ENCODE measurements around the gene MSANTD7. TPM values are rescaled to one million over a fixed set of nuclear protein-coding genes. Genes with fewer than 3 reads are reported as not detected.
"Not testable (repeated sequence)": the region's sequence is repeated elsewhere in the genome, so short reads cannot be mapped to it uniquely, and the experiment has no call there.

MSANTD7 gene
- total RNA-seq, 1 donor from 2014 or later = 18.8 TPM

DNA sequence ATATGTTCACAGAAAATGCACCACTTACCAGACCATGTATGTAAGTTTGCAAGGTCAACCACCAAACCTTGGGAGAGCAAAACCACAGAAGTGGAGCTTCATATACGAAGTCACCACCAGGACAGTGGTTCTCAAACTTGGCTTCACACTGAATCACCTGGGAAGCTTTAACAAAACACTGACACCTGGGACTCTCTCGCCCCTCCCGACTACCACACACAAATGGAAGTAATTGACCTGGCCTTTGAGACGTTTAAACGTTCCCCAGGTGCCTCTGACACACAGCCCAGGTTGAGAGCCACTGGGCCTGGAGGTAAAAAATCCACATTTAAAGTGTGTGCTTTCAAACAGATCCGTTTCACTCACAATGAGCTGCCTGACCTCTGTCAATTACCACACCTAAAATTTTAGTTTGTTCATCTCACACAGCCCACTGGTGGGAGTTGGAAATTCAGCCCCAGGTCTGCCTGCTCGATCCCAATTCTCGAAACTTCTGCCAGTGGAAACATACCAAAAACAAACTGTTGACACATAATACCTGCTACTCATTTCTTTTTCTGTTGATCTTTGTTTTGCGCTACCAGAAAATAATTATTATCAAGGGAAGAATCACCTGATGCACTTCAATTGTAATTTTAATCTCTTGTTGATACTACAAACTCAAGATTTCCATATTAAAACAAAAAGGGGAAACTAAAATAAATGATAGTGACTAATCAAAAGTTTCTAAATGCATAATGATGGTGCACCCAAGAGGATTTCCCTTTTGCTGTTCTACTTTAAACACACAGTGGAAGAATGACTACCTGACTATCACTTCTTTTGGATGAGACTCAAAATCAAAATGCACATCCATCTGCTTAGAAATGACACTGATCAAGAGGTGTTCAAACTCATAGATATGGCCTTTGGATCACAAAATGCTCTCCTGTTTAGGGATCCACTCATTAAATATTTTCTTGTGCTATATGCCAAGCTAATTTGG is 26.8 kb upstream of the MSANTD7 start:
- H3K4me1 ChIP-seq = no peaks in the 10 kb centered on the region
- H2AFZ ChIP-seq (replicated peaks) = no peak overlapping the region
- no peak overlapping the region for H3K4me2 ChIP-seq
- no peaks in the 10 kb centered on the region for H3F3A ChIP-seq (ENCODE audit: low read depth)
- Mint-ChIP-seq H3K27ac (peak overlapping the region; percentile 37), H3K4me1 (no peaks in the 10 kb centered on the region), H3K4me3 (no peak overlapping the region), H3K9me3 (no peaks in the 10 kb centered on the region), H3K36me3 (no peaks in the 10 kb centered on the region), H3K27me3 (ENCODE audit: insufficient read depth, low read depth) (peaks cover 5% of the 10 kb centered on the region)
- no peak overlapping the region for H3K27ac ChIP-seq
- no peak overlapping the region for H3K9ac ChIP-seq
- H3K9me3 ChIP-seq (ENCODE audit: low read depth) = no peaks in the 10 kb centered on the region
- H3K79me2 ChIP-seq (ENCODE audit: low read depth) = no peaks in the 10 kb centered on the region
- TF ChIP-seq EZH2phosphoT487 (IDR thresholded peaks at IDR 0.05) = no peak
- TF ChIP-seq EZH2 (IDR thresholded peaks at IDR 0.05) = no peak
- TF ChIP-seq, protein P1, sequence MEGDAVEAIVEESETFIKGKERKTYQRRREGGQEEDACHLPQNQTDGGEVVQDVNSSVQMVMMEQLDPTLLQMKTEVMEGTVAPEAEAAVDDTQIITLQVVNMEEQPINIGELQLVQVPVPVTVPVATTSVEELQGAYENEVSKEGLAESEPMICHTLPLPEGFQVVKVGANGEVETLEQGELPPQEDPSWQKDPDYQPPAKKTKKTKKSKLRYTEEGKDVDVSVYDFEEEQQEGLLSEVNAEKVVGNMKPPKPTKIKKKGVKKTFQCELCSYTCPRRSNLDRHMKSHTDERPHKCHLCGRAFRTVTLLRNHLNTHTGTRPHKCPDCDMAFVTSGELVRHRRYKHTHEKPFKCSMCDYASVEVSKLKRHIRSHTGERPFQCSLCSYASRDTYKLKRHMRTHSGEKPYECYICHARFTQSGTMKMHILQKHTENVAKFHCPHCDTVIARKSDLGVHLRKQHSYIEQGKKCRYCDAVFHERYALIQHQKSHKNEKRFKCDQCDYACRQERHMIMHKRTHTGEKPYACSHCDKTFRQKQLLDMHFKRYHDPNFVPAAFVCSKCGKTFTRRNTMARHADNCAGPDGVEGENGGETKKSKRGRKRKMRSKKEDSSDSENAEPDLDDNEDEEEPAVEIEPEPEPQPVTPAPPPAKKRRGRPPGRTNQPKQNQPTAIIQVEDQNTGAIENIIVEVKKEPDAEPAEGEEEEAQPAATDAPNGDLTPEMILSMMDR (IDR thresholded peaks at IDR 0.05) = no peak
- no peaks in the 10 kb centered on the region for H3K36me3 ChIP-seq
- H3K4me3 ChIP-seq = no peak overlapping the region
- no peaks in the 10 kb centered on the region for H3K27me3 ChIP-seq
- no peak for DNase-seq (ENCODE audit: low spot score)
- no peaks in the 10 kb centered on the region for H4K20me1 ChIP-seq (ENCODE audit: low read depth)

DNA sequence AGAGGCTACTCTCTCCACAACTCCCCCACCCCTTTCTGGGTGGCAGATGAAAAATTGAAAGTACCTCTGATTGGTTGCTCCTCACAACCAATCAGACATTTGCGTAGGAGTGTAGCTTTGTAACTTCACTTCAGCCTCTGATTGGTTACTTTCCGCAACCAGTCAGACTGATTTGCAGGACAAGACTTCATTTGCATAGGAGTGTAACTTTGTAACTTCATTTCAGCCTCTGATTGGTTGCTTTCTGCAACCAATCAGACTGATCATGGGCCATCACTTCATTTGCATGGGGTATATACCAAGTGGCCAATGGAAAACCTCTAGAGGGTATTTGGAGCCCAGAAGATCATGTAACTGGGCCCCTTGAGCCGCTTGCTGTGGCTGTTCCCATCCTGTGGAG is 25.8 kb upstream of the MSANTD7 start:
- Histone ChIP-seq H2AFZ (replicated peaks) (peak overlapping the region; percentile 59), H3K4me3 (no peak overlapping the region), H3K79me2 (ENCODE audit: low read depth) (no peaks in the 10 kb centered on the region), H3K27me3 (no peaks in the 10 kb centered on the region), H3K9me3 (ENCODE audit: low read depth) (no peaks in the 10 kb centered on the region), H3K4me1 (no peaks in the 10 kb centered on the region), H3K36me3 (no peaks in the 10 kb centered on the region), H3F3A (ENCODE audit: low read depth) (no peaks in the 10 kb centered on the region), H4K20me1 (ENCODE audit: low read depth) (no peaks in the 10 kb centered on the region), H3K4me2 (no peak overlapping the region), H3K27ac (no peak overlapping the region), H3K9ac (no peak overlapping the region)
- Mint-ChIP-seq H3K4me1 (no peaks in the 10 kb centered on the region), H3K4me3 (no peak overlapping the region), H3K36me3 (no peaks in the 10 kb centered on the region), H3K27ac (no peak overlapping the region), H3K9me3 (no peaks in the 10 kb centered on the region), H3K27me3 (ENCODE audit: insufficient read depth, low read depth) (peaks cover 5% of the 10 kb centered on the region)
- DNase-seq (ENCODE audit: low spot score) = peak; percentile 2
- TF ChIP-seq EZH2 (IDR thresholded peaks at IDR 0.05) = no peak
- TF ChIP-seq, protein P1 (IDR thresholded peaks at IDR 0.05) = no peak

GRCh38 chr10:14815681-14816080 is 22.4 kb upstream of the MSANTD7 start:
- Histone ChIP-seq H3K4me2 (no peak overlapping the region), H3F3A (ENCODE audit: low read depth) (no peaks in the 10 kb centered on the region), H3K4me3 (no peak overlapping the region), H3K27me3 (no peaks in the 10 kb centered on the region), H3K79me2 (ENCODE audit: low read depth) (no peaks in the 10 kb centered on the region), H2AFZ (replicated peaks) (no peak overlapping the region), H3K9me3 (ENCODE audit: low read depth) (no peaks in the 10 kb centered on the region), H3K4me1 (no peaks in the 10 kb centered on the region), H3K27ac (no peak overlapping the region), H4K20me1 (ENCODE audit: low read depth) (no peaks in the 10 kb centered on the region), H3K36me3 (no peaks in the 10 kb centered on the region), H3K9ac (no peak overlapping the region)
- no peak for DNase-seq (ENCODE audit: low spot score)
- H3K27ac Mint-ChIP-seq = no peak overlapping the region
- no peak overlapping the region for H3K4me3 Mint-ChIP-seq
- no peaks in the 10 kb centered on the region for H3K9me3 Mint-ChIP-seq
- H3K27me3 Mint-ChIP-seq (ENCODE audit: insufficient read depth, low read depth) = no peaks in the 10 kb centered on the region
- TF ChIP-seq EZH2phosphoT487 (IDR thresholded peaks at IDR 0.05) (no peak), EZH2 (IDR thresholded peaks at IDR 0.05) (no peak)
- TF ChIP-seq, protein P1 (IDR thresholded peaks at IDR 0.05) = no peak
- H3K4me1 Mint-ChIP-seq = peaks cover 3% of the 10 kb centered on the region
- H3K36me3 Mint-ChIP-seq = no peaks in the 10 kb centered on the region

DNA sequence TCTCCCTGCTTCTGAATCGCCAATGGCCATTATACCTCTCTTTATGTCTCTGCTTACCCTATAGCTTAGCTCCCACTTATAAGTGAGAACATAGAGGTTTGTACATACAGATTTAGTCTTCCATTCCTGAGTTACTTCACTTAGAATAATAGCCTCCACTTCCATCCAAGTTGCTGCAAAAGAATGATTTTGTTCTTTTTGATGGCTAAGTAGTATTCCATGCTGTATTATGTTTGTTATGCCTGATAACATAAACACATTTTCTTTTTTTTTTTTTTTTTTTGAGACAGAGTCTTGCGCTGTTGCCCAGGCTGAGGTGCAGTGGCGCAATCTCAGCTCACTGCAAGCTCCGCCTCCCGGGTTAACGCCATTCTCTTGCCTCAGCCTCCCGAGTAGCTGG is 21.4 kb upstream of the MSANTD7 start:
- H3K9me3 Mint-ChIP-seq; H3K27ac ChIP-seq; H3K79me2 ChIP-seq (ENCODE audit: low read depth); H3K4me3 Mint-ChIP-seq; H3K4me1 ChIP-seq; H4K20me1 ChIP-seq (ENCODE audit: low read depth); H3F3A ChIP-seq (ENCODE audit: low read depth); H3K27me3 Mint-ChIP-seq (ENCODE audit: insufficient read depth, low read depth); H3K4me1 Mint-ChIP-seq; H3K36me3 Mint-ChIP-seq; H3K27me3 ChIP-seq; H3K4me3 ChIP-seq; H3K9me3 ChIP-seq (ENCODE audit: low read depth); H3K27ac Mint-ChIP-seq; DNase-seq (ENCODE audit: low spot score); H3K9ac ChIP-seq; H3K36me3 ChIP-seq; H2AFZ ChIP-seq (replicated peaks); H3K4me2 ChIP-seq: not testable (repeated sequence)
